GM04503 (cell line): ENCODE measurements around the gene VSTM2L.

Source experiments
- DNase-seq: peaks from one replicate; pipeline ENCODE4 v3.0.0-alpha.2; 2012; ENCODE audit warnings: low read depth

VSTM2L gene

DNA sequence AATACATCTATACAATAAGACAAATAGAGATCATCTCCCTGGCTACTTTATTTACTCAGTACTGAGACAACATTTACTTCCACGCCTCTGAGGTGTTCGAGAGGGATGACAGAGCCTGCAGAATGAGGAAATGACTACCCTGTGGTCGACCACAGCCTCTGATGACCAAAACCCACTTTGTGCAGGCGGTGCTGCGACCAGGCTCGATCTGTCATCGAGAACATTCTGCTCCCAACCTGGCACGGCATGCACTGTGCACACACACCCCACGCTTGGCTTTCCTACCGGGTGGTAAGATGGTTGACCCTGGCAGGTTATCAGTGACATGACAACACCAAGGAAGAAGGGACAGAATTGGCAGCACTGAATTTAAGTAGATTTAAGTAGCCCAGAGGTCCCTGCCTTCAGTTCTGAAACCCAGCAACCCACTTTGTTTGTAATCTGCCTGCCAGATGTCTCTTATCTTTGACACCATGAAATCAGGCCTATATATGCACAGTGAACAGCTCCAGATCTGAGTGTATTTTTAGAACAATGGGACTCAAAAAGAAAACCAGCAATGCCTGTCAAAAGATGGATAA, 87.7 kb downstream of the VSTM2L start:
- no peak for DNase-seq

DNA sequence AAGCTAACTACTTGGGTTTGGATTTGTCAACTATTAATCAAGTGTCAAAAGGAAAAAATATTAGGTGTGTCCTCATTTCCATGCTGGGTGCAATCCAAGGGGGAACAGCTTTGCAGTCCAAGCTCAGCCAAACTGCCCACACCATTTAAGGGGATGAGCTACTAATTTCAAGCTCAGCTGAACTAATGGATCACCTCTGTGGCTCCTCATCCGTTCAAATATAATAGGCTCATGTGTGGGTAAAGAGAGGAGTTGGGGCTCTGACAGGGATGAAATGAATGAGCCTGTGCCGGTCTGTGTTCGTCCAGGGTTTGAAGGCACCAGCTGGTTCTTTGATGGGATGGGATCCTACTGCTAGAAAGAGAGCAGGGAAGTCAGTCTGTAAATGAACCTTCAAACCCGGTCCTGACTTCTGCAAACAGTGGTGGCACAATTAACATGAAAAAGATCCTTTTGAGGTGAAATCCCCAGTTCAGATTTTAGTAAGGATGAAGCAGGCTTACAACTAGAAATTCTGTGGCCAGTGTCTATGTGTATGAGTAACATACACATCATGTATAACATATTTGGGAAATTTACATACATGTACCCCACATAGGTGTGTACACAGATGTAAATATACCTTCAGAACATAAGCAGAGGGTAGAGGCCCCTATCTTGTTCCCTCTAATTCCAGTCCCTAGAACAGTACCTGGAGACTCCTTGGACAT, 88.4 kb downstream of the VSTM2L start:
- no peak for DNase-seq

DNA sequence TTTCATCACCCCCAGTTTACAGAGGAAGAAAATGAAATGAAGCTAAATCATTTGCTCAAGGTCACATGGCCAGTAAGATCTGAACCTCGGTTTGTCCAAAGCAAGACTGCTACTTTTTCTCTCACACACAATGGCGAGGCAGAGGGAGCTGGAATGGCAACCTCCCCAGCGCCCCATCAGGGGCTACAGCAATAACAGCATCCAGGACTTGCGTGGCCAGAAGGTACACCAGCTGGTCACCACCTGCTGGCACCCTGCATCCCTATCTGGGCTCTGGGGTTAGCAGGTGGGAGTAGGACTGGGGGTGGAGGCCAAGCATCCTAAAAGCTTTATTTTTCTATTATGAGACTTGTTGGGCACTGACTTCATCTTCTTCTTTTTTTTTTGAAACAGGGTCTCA, 89.0 kb downstream of the VSTM2L start:
- no peak for DNase-seq

DNA sequence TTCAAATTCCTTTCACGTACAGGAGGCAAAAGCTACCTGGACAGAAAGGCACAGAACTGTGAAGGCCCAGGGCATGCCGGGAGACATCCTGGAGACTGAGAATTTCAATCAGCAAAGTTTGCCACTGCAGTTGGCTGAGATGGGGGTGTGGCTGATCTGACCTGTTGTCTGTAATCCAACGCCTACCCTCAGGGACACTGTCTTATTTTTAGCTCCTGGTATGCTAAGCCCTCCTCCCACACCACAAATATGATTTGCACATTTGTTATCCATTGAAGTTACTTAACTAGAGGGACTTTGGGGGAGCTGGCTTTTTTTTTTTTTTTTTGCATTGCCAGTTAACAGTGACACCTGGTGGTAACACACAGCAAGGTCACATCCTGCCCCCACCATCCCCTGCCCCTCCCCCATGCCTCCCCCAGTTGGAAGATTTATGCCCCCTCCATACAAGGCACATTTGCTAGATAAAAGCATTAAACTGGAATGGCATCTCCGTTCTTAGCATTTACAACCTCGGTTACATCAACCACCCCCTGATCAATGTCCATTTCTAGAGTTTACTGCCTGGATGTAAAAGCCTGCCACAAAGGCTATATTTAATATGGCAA, 90.0 kb downstream of the VSTM2L start:
- DNase-seq, result peak; percentile 77

DNA sequence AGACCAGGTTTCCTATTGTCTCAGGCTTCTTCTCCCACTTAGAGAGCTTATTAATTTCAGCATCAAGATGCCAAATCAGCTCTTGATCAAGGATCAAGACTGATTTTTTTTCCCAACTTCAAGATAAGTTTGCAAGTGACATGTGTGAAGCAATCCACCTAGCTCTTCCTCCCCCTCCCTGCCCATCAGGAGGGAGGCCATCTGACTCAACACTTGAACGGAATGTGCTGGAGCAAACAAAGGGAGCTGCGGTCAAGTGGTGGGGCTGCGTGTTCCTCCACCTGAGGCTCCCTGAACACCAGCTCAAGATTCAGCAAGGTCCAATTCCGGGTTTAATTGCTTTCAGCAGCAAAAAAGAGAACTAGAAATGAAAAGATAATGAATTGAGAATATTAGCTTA, 91.6 kb downstream of the VSTM2L start:
- no peak for DNase-seq
